IMR-90 (cell line): ENCODE data around the gene SPRR2A.

ENCODE experiments used
- BHLHE40 ChIP-seq: fragments of 150-350 bp; IDR thresholded peaks from 2 replicates; pipeline ENCODE4 v1.6.1; 2016; ENCODE audit warnings: mild to moderate bottlenecking, low read depth, low read length
- CEBPB ChIP-seq: IDR thresholded peaks from 2 replicates; pipeline ENCODE4 v1.6.1; 2012; ENCODE audit warnings: low read depth, low read length, improper control_type of control experiment
- CTCF ChIP-seq: conservative IDR thresholded peaks from 2 replicates; pipeline ENCODE4 v1.5.1; 2012; ENCODE audit warnings: mild to moderate bottlenecking, low read depth, low read length, improper control_type of control experiment
- MAFK ChIP-seq: IDR thresholded peaks from 2 replicates; pipeline ENCODE4 v1.6.1; 2012; ENCODE audit warnings: low read depth, low read length, improper control_type of control experiment
- POLR2A ChIP-seq: IDR thresholded peaks from 2 replicates; pipeline ENCODE4 v1.6.1; 2012; ENCODE audit warnings: mild to moderate bottlenecking, low read depth, low read length
- RAD21 ChIP-seq: IDR thresholded peaks from 2 replicates; pipeline ENCODE4 v1.6.1; 2012; ENCODE audit warnings: low read length, improper control_type of control experiment
- USF2 ChIP-seq: fragments of 150-350 bp; IDR thresholded peaks from 2 replicates; pipeline ENCODE4 v1.6.1; 2017; ENCODE audit warnings: mild to moderate bottlenecking, antibody characterized with exemption, low read length, low read depth

- TF ChIP-seq CEBPB = no peak
- no peak for TF ChIP-seq USF2
- no peak for TF ChIP-seq CTCF
- no peak for TF ChIP-seq POLR2A
- TF ChIP-seq BHLHE40 = no peak
- TF ChIP-seq RAD21 = no peak
- no peak for TF ChIP-seq MAFK
Observed at GRCh38 chr1:153057375-153057774, at the start of gene SPRR2A.
